Endothelial cell of umbilical vein (primary cell): Measurements from ENCODE around the gene GPR161.

Experiments used
- CTCF ChIP-seq, 2 donors: IDR thresholded peaks; 1 replicate in 1 of 2; 2 replicates in 1 of 2; pipeline ENCODE4 v1.5.1; 2011; ENCODE audit warnings: low read length in 2 of 2, mild to moderate bottlenecking in 2 of 2, moderate library complexity in 2 of 2, control low read depth in 1 of 2, inconsistent platforms in 1 of 2, low read depth in 1 of 2; ENCODE audit not compliant: insufficient read depth in 1 of 2; ENCODE audit errors: extremely low read depth in 1 of 2
- EZH2 ChIP-seq: IDR thresholded peaks from 2 replicates; pipeline ENCODE4 v1.6.1; 2012; ENCODE audit warnings: borderline replicate concordance, low read depth, mild to moderate bottlenecking, moderate library complexity, low read length, inconsistent platforms; ENCODE audit not compliant: severe bottlenecking
- FOS ChIP-seq: IDR thresholded peaks from 2 replicates; pipeline ENCODE4 v1.6.1; 2011; ENCODE audit warnings: mild to moderate bottlenecking, low read length, moderate library complexity, borderline replicate concordance; ENCODE audit not compliant: insufficient read depth
- JUN ChIP-seq: IDR thresholded peaks from 2 replicates; pipeline ENCODE4 v1.6.1; 2011; ENCODE audit warnings: borderline replicate concordance, low read depth; ENCODE audit not compliant: insufficient read length, insufficient read depth
- MAX ChIP-seq: IDR thresholded peaks from 2 replicates; pipeline ENCODE4 v1.6.1; 2011; ENCODE audit not compliant: insufficient read depth, insufficient read length
- POLR2A ChIP-seq: IDR thresholded peaks from 2 replicates; pipeline ENCODE4 v1.6.1; 2012; ENCODE audit warnings: low read depth, mild to moderate bottlenecking, control low read depth, low read length
- POLR2AphosphoS5 ChIP-seq: IDR thresholded peaks from 2 replicates; pipeline ENCODE4 v1.6.1; 2012; ENCODE audit warnings: low read depth, mild to moderate bottlenecking, control low read depth, low read length, moderate library complexity; ENCODE audit not compliant: insufficient read depth

- TF ChIP-seq CTCF (IDR thresholded peaks at IDR 0.05; ENCODE audit: extremely low read depth in 1 of 2, insufficient read depth in 1 of 2, low read depth in 1 of 2, low read length in 2 of 2) (no peak), JUN (no peak), POLR2A (no peak), EZH2 (no peak), POLR2AphosphoS5 (no peak), FOS (no peak), MAX (no peak)
These were observed 22.5 kb upstream of the GPR161 start for GRCh38 chr1:168159251-168159650.
